Measurements from ENCODE around the gene ING1.
A peak's percentile ranks its signal among the peaks of the same experiment; 100 is the strongest.
"Not testable (repeated sequence)": the region's sequence is repeated elsewhere in the genome, so short reads cannot be mapped to it uniquely, and the experiment has no call there.

Gene ING1

GRCh38 chr13:110696776-110697175 lies 16.7 kb upstream of the ING1 start:
- peaks cover 57% of the 10 kb centered on the region for H3K36me3 ChIP-seq (ENCODE audit: insufficient read depth, low read length)
- no peak overlapping the region for H3K9ac ChIP-seq (ENCODE audit: low read depth, low read length)
- no peak overlapping the region for H3K4me2 ChIP-seq (ENCODE audit: low read length)
- no peak overlapping the region for H3K4me3 ChIP-seq (ENCODE audit: low read length)
- peaks cover 4% of the 10 kb centered on the region for H3K4me1 ChIP-seq (ENCODE audit: control insufficient read depth, insufficient read depth, low read length)
- no peaks in the 10 kb centered on the region for H3K27me3 ChIP-seq (ENCODE audit: control insufficient read depth, insufficient read depth, low read length)
- no peaks in the 10 kb centered on the region for H3K9me3 ChIP-seq (replicated peaks; ENCODE audit: low read length)

DNA sequence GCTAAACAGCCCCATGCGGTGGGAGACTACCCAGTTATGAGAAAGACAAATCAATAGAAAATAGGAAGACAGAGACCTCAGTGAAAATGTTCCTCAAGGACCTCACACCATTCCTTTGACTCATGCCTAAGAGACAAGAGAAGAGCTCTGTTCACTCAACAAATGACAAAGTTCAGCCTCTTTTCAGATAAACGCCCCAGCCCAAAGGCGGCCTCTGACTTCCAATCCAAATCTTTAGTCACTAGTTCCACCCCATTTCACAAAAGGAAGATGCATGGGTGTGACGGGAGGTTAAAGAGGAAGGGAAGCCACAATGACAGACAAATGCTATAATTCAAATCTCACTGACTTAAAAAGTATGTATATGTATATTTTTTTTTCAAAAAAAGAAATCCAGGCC lies 15.7 kb upstream of the ING1 start:
- H3K4me2 ChIP-seq (ENCODE audit: low read length) = no peak overlapping the region
- no peaks in the 10 kb centered on the region for H3K27me3 ChIP-seq (ENCODE audit: control insufficient read depth, insufficient read depth, low read length)
- H3K36me3 ChIP-seq (ENCODE audit: insufficient read depth, low read length) = peaks cover 63% of the 10 kb centered on the region
- H3K4me1 ChIP-seq (ENCODE audit: control insufficient read depth, insufficient read depth, low read length) = peaks cover 14% of the 10 kb centered on the region
- no peaks in the 10 kb centered on the region for H3K9me3 ChIP-seq (replicated peaks; ENCODE audit: low read length)
- H3K9ac ChIP-seq (ENCODE audit: low read depth, low read length) = no peak overlapping the region
- no peak overlapping the region for H3K4me3 ChIP-seq (ENCODE audit: low read length)

GRCh38 chr13:110698689-110699088 lies 14.8 kb upstream of the ING1 start:
- no peaks in the 10 kb centered on the region for H3K27me3 ChIP-seq (ENCODE audit: control insufficient read depth, insufficient read depth, low read length)
- H3K36me3 ChIP-seq (ENCODE audit: insufficient read depth, low read length) = peaks cover 62% of the 10 kb centered on the region

GRCh38 chr13:110699148-110700145 lies 14.1 kb upstream of the ING1 start:
- Histone ChIP-seq H3K9me3 (replicated peaks; ENCODE audit: low read length) (no peaks in the 10 kb centered on the region), H3K4me2 (ENCODE audit: low read length) (no peak overlapping the region), H3K4me3 (ENCODE audit: low read length) (no peak overlapping the region), H3K36me3 (ENCODE audit: insufficient read depth, low read length) (peaks cover 63% of the 10 kb centered on the region), H3K27me3 (ENCODE audit: control insufficient read depth, insufficient read depth, low read length) (no peaks in the 10 kb centered on the region), H3K4me1 (ENCODE audit: control insufficient read depth, insufficient read depth, low read length) (peaks cover 30% of the 10 kb centered on the region), H3K9ac (ENCODE audit: low read depth, low read length) (no peak overlapping the region)

More at GRCh38 chr13:110698689-110699088, 14.8 kb upstream of the ING1 start:
- peaks cover 23% of the 10 kb centered on the region for H3K4me1 ChIP-seq (ENCODE audit: control insufficient read depth, insufficient read depth, low read length)
- no peak overlapping the region for H3K4me2 ChIP-seq (ENCODE audit: low read length)
- no peak overlapping the region for H3K9ac ChIP-seq (ENCODE audit: low read depth, low read length)
- no peak overlapping the region for H3K4me3 ChIP-seq (ENCODE audit: low read length)
- no peaks in the 10 kb centered on the region for H3K9me3 ChIP-seq (replicated peaks; ENCODE audit: low read length)

DNA sequence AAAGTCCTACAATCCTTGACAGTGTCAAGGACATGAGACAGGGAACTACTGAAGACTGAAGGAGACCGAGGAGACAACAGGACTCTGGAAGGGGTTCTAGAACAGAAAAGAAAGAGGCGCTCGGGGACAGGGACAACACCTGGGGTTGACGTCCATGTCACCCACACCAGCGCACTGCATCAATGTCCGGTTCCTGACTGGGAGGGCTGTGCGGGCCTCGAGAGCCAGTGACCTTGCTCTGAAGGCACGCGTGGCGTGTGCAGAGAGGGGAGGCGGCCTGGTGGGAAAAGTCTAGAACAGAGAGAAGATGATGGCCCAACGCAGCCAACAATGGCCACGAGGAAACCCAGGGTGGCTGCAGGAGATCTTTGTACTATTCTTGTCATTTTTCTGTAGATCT lies 13.3 kb upstream of the ING1 start:
- Histone ChIP-seq H3K9ac (ENCODE audit: low read depth, low read length) (no peak overlapping the region), H3K27me3 (ENCODE audit: control insufficient read depth, insufficient read depth, low read length) (no peaks in the 10 kb centered on the region), H3K36me3 (ENCODE audit: insufficient read depth, low read length) (peaks cover 63% of the 10 kb centered on the region), H3K4me3 (ENCODE audit: low read length) (no peak overlapping the region), H3K4me2 (ENCODE audit: low read length) (no peak overlapping the region), H3K9me3 (replicated peaks; ENCODE audit: low read length) (no peaks in the 10 kb centered on the region), H3K4me1 (ENCODE audit: control insufficient read depth, insufficient read depth, low read length) (peaks cover 35% of the 10 kb centered on the region)

DNA sequence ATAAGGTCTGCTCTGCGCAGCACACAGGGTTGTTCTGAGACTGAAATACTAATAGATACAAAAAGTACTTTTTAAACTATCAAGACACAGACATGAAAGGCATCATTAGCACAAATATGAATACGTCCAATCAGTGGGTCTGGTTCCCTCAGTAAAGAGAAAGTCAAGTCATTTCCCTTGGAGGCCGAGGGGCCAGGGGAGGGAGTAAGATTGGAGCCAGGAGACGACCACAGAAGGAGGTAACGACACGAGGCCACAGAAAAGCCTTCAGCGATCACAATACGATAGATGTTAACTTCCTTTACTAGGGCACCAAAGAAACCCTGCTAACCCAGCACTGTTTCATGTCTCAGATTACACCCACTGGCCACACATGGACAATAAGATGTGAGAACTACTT lies 12.9 kb upstream of the ING1 start:
- H3K4me1 ChIP-seq (ENCODE audit: control insufficient read depth, insufficient read depth, low read length) = peaks cover 36% of the 10 kb centered on the region
- no peaks in the 10 kb centered on the region for H3K9me3 ChIP-seq (replicated peaks; ENCODE audit: low read length)
- no peak overlapping the region for H3K9ac ChIP-seq (ENCODE audit: low read depth, low read length)
- no peaks in the 10 kb centered on the region for H3K27me3 ChIP-seq (ENCODE audit: control insufficient read depth, insufficient read depth, low read length)
- peaks cover 60% of the 10 kb centered on the region for H3K36me3 ChIP-seq (ENCODE audit: insufficient read depth, low read length)
- no peak overlapping the region for H3K4me3 ChIP-seq (ENCODE audit: low read length)
- no peak overlapping the region for H3K4me2 ChIP-seq (ENCODE audit: low read length)

GRCh38 chr13:110701061-110701460 lies 12.4 kb upstream of the ING1 start:
- H3K4me2 ChIP-seq (ENCODE audit: low read length); H3K9ac ChIP-seq (ENCODE audit: low read depth, low read length); H3K4me3 ChIP-seq (ENCODE audit: low read length); H3K27me3 ChIP-seq (ENCODE audit: control insufficient read depth, insufficient read depth, low read length); H3K9me3 ChIP-seq (replicated peaks; ENCODE audit: low read length): not testable (repeated sequence)
- H3K36me3 ChIP-seq (ENCODE audit: insufficient read depth, low read length) = peaks cover 60% of the 10 kb centered on the region
- peaks cover 36% of the 10 kb centered on the region for H3K4me1 ChIP-seq (ENCODE audit: control insufficient read depth, insufficient read depth, low read length)

GRCh38 chr13:110702089-110702488 lies 11.4 kb upstream of the ING1 start:
- Histone ChIP-seq H3K36me3 (ENCODE audit: insufficient read depth, low read length) (peaks cover 52% of the 10 kb centered on the region), H3K9ac (ENCODE audit: low read depth, low read length) (no peak overlapping the region)

DNA sequence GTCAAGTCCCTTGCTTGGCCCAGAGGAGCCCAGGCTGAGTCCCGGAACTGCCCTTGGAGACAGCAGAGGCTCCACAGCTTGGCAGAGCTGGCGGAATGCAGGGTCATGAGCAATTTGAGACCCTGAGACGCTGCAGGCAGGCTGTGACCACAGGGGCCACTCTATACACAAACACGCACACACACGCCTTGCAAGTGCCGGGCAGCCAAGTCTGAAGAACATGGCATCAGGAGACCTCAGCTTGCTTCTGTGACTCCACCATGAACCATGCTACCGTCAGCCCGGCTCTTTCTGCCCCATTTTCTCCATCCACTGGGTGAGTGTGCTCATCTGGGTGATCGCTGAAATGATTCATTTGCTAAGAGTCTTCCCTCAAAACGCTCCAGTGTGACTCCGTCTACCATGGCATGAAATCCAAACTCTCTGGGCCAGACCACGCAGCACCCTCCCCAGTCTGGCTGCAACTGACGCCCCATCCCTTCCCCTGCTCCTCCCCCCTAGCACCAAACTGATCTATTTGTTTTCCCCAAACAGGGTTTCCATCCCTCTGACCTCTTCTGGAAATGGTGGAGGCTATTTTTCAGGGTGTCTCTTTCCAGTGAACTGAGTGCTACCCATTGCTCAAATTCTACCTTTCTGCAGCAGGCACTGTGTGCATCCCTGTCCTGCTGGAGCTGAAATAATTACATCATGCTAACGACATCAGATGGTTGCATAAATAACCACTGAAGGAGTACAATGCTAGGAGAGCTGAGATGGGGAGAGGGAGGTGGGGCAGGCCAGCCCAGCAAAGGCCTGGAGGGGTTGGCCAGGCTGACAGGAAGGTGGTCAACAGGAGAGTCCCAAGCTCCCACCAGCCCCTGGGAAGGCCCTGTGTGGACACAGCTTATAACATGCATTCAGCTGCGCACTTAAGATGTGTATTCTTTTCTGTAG lies 10.6 kb upstream of the ING1 start:
- Histone ChIP-seq H3K4me3 (ENCODE audit: low read length) (peak overlapping the region; percentile 46), H3K27me3 (ENCODE audit: control insufficient read depth, insufficient read depth, low read length) (no peaks in the 10 kb centered on the region), H3K9ac (ENCODE audit: low read depth, low read length) (no peak overlapping the region), H3K36me3 (ENCODE audit: insufficient read depth, low read length) (peaks cover 45% of the 10 kb centered on the region), H3K4me1 (ENCODE audit: control insufficient read depth, insufficient read depth, low read length) (peaks cover 40% of the 10 kb centered on the region), H3K4me2 (ENCODE audit: low read length) (peak overlapping the region; percentile 93), H3K9me3 (replicated peaks; ENCODE audit: low read length) (no peaks in the 10 kb centered on the region)

More at GRCh38 chr13:110702089-110702488, 11.4 kb upstream of the ING1 start:
- Histone ChIP-seq H3K4me3 (ENCODE audit: low read length) (peak overlapping the region; percentile 46), H3K4me2 (ENCODE audit: low read length) (peak overlapping the region; percentile 93), H3K4me1 (ENCODE audit: control insufficient read depth, insufficient read depth, low read length) (peaks cover 40% of the 10 kb centered on the region), H3K27me3 (ENCODE audit: control insufficient read depth, insufficient read depth, low read length) (no peaks in the 10 kb centered on the region), H3K9me3 (replicated peaks; ENCODE audit: low read length) (no peaks in the 10 kb centered on the region)

DNA sequence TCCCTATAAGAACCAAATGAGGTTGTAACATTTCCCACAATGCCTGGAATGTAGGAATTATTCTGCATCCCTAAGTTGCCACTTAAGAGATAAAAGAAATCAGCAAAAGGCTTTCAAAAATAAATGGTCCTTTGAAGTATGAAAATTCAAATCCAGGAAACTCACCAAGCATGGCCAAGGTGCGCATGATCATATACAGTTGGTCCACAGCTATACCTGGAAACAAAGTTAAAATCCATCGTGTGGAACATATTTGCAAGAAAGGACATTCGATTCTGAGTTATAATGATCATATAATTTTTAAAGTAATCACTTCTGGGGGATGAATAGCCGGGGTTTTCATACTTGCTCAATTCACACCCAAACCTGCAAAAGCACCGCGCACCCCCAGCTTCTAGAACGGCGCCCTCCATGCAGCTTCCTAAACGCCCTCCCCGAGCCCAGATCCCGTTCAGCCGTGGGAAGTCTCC lies 8.1 kb upstream of the ING1 start:
- Histone ChIP-seq H3K36me3 (ENCODE audit: insufficient read depth, low read length) (peaks cover 23% of the 10 kb centered on the region), H3K9me3 (replicated peaks; ENCODE audit: low read length) (no peaks in the 10 kb centered on the region), H3K4me2 (ENCODE audit: low read length) (peak overlapping the region; percentile 93), H3K27me3 (ENCODE audit: control insufficient read depth, insufficient read depth, low read length) (no peaks in the 10 kb centered on the region), H3K4me1 (ENCODE audit: control insufficient read depth, insufficient read depth, low read length) (peaks cover 40% of the 10 kb centered on the region), H3K4me3 (ENCODE audit: low read length) (peak overlapping the region; percentile 84), H3K9ac (ENCODE audit: low read depth, low read length) (peak overlapping the region; percentile 95)

Data from skeletal muscle satellite cell (primary cell).